ENCODE measurements around the gene ATP2B1.

Gene ATP2B1

DNA sequence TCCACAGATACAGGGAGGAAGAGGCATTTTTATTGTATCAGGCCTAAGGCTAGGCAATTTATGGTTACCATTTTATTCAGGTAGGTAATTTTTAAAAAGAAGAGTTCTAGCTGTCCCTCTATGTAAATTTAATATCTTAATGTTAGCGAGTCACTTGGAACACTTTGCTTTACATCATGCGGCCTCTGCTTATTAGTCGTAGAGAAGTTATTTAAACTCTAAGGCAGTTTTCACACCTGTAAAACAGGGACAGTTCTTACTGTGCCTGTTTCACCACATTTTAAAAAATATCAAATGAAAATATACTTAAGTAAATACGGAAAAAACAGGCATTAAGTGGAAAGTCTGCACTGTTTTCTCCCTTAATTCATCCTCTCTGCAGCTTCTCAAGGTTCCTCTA lies 111.4 kb downstream of the ATP2B1 start:
- H3K9me3 ChIP-seq (ENCODE audit: control insufficient read depth, low read length) = no peaks in the 10 kb centered on the region
- no peaks in the 10 kb centered on the region for H3K36me3 ChIP-seq (ENCODE audit: control insufficient read depth, insufficient read depth, low read length)
- H3K4me3 ChIP-seq (ENCODE audit: low read length) = no peak overlapping the region
- H3K27me3 ChIP-seq (ENCODE audit: control insufficient read depth, insufficient read depth, low read length) = no peaks in the 10 kb centered on the region
- no peak overlapping the region for H3K9ac ChIP-seq (ENCODE audit: low read length)
- H3K4me1 ChIP-seq (ENCODE audit: control insufficient read depth, insufficient read depth, low read length) = no peaks in the 10 kb centered on the region

DNA sequence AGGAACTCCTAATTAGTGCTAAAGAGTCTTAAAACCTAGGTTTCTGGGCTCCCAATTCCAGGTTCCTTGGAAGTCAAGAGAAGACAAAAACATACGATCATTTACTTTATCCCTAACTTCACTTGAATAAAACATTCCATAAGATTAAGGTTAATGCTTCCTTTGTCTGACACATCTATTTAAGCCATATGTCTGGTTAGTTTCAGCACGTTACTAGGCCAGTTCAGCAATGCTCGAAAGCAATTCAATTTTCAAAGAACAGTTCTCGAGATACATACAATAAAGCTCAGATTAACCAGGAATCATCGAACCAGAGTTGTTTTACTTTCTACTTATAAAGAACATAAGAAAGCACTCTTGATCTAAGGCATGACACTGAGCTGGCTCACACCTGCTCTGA lies 114.8 kb downstream of the ATP2B1 start:
- H3K36me3 ChIP-seq (ENCODE audit: control insufficient read depth, insufficient read depth, low read length) = peaks cover 4% of the 10 kb centered on the region
- no peak overlapping the region for H3K9ac ChIP-seq (ENCODE audit: low read length)

DNA sequence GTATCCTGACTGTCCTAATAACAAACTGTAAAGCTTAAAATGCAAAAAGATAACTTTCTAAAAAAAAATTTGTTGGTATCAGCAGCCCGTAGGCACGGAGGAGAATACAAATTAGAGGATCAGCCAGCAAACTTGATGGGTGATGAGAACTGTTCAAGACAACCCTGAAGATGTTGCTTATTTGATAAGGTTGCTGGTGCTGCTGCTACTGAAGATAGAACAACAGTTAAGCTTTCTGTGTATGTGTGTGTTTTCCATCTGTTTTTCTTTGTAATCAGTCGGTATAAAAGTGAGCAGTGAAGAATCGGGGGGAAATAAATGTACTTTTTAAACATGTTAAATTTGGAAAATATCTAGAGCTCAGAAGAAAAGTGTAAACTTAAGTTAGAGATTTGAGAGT lies 115.4 kb downstream of the ATP2B1 start:
- no peaks in the 10 kb centered on the region for H3K4me1 ChIP-seq (ENCODE audit: control insufficient read depth, insufficient read depth, low read length)
- H3K4me3 ChIP-seq (ENCODE audit: low read length) = no peak overlapping the region
- H3K36me3 ChIP-seq (ENCODE audit: control insufficient read depth, insufficient read depth, low read length) = peaks cover 4% of the 10 kb centered on the region
- H3K9ac ChIP-seq (ENCODE audit: low read length) = no peak overlapping the region
- no peaks in the 10 kb centered on the region for H3K9me3 ChIP-seq (ENCODE audit: control insufficient read depth, low read length)
- no peaks in the 10 kb centered on the region for H3K27me3 ChIP-seq (ENCODE audit: control insufficient read depth, insufficient read depth, low read length)

More for the DNA sequence above, 114.8 kb downstream of the ATP2B1 start:
- Histone ChIP-seq H3K9me3 (ENCODE audit: control insufficient read depth, low read length) (no peaks in the 10 kb centered on the region), H3K4me3 (ENCODE audit: low read length) (no peak overlapping the region), H3K4me1 (ENCODE audit: control insufficient read depth, insufficient read depth, low read length) (no peaks in the 10 kb centered on the region), H3K27me3 (ENCODE audit: control insufficient read depth, insufficient read depth, low read length) (no peaks in the 10 kb centered on the region)

DNA sequence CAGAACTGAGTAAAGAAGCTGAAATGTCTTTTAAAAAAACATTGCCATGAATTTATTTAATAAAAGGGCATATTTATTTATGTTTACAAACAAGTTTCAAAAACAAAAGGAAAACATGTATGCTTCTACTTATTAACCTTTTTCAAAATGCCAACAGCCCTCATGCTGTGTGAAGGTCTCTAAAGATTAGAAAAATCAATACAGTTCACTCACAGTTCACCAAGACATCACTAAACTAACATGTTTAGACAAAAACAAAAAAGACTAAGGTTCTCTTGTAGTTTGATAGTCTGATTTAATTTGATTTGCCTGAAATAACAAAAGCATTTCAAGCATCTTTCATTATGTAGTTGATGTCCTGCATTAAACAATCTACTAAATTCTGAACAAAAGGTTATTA lies 118.9 kb downstream of the ATP2B1 start:
- Histone ChIP-seq H3K36me3 (ENCODE audit: control insufficient read depth, insufficient read depth, low read length) (peaks cover 4% of the 10 kb centered on the region), H3K27me3 (ENCODE audit: control insufficient read depth, insufficient read depth, low read length) (no peaks in the 10 kb centered on the region), H3K9me3 (ENCODE audit: control insufficient read depth, low read length) (no peaks in the 10 kb centered on the region), H3K4me3 (ENCODE audit: low read length) (no peak overlapping the region), H3K9ac (ENCODE audit: low read length) (no peak overlapping the region), H3K4me1 (ENCODE audit: control insufficient read depth, insufficient read depth, low read length) (no peaks in the 10 kb centered on the region)

DNA sequence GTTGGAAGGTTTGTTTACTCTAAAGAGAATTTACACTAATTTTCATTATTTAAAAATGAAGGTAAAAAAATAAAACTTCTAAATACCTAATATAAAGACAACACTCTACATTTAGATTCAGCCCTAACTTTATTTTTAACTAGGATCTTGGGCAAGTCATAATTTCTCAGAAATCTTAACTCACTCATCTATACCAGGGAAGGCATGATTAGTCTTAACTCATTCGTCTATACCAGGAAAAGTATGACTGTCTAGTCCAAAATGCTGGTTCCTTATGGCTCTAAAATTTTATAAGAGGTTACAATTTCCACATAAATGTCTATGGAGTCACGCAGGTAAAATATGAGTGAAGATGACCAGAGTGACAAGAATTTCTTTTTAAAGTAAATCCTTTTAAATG lies 130.1 kb downstream of the ATP2B1 start:
- no peaks in the 10 kb centered on the region for H3K27me3 ChIP-seq (ENCODE audit: control insufficient read depth, insufficient read depth, low read length)
- no peaks in the 10 kb centered on the region for H3K9me3 ChIP-seq (ENCODE audit: control insufficient read depth, low read length)
- no peaks in the 10 kb centered on the region for H3K4me1 ChIP-seq (ENCODE audit: control insufficient read depth, insufficient read depth, low read length)
- H3K36me3 ChIP-seq (ENCODE audit: control insufficient read depth, insufficient read depth, low read length) = no peaks in the 10 kb centered on the region
- H3K4me3 ChIP-seq (ENCODE audit: low read length) = no peak overlapping the region
- H3K9ac ChIP-seq (ENCODE audit: low read length) = no peak overlapping the region

DNA sequence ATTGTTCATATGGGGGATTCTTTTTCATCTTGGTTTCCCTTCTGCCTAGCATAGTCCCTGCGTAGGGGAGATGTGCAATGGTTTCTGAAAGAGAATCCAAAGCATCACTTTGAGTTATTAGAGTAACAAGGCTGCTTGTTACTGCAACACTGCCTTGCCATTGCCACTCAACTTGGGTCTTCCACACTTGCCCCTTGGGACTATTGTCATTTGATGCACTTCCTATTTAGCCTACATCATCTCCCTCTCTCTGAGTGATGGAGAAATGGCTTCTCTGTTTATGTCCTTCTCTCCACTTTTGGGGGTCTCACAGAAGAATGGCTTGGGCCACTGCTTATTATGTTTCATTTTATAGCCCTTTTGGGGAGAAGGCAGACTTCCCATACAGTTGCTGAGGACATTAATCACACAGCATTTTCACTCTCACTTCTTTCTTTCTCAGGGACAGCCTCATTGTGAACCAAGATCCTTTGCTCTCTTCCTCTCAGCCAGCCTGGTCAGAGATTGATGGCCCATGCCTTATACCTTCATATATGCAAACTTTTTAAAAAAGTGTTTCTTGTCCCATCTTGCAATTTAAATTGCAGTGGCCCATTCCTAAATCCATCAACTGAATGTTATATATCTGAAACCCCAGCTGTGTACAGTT lies 131.9 kb downstream of the ATP2B1 start:
- Histone ChIP-seq H3K36me3 (ENCODE audit: control insufficient read depth, insufficient read depth, low read length) (no peaks in the 10 kb centered on the region), H3K9ac (ENCODE audit: low read length) (no peak overlapping the region), H3K27me3 (ENCODE audit: control insufficient read depth, insufficient read depth, low read length) (no peaks in the 10 kb centered on the region), H3K9me3 (ENCODE audit: control insufficient read depth, low read length) (no peaks in the 10 kb centered on the region), H3K4me3 (ENCODE audit: low read length) (no peak overlapping the region), H3K4me1 (ENCODE audit: control insufficient read depth, insufficient read depth, low read length) (no peaks in the 10 kb centered on the region)

DNA sequence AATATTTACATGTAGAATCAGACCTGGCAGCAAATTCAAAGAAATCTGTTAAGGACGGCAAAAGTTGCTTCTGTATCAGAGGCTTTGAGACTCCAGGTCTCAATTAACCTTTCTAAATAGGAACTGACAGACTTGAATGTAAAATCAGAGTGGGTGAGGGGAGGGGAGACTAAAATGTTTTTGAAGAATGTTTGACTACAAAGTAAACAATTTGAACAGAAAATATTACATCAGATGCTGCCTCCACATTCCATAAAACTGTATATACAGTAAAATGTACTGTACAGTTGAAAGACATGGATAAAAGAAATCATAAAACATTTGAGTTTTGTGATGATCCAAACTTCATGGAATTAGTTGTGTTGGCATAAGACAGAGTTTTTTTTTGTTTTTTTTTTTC lies 133.3 kb downstream of the ATP2B1 start:
- Histone ChIP-seq H3K9me3 (ENCODE audit: control insufficient read depth, low read length) (no peaks in the 10 kb centered on the region), H3K36me3 (ENCODE audit: control insufficient read depth, insufficient read depth, low read length) (no peaks in the 10 kb centered on the region), H3K9ac (ENCODE audit: low read length) (no peak overlapping the region), H3K27me3 (ENCODE audit: control insufficient read depth, insufficient read depth, low read length) (no peaks in the 10 kb centered on the region), H3K4me3 (ENCODE audit: low read length) (no peak overlapping the region), H3K4me1 (ENCODE audit: control insufficient read depth, insufficient read depth, low read length) (no peaks in the 10 kb centered on the region)

DNA sequence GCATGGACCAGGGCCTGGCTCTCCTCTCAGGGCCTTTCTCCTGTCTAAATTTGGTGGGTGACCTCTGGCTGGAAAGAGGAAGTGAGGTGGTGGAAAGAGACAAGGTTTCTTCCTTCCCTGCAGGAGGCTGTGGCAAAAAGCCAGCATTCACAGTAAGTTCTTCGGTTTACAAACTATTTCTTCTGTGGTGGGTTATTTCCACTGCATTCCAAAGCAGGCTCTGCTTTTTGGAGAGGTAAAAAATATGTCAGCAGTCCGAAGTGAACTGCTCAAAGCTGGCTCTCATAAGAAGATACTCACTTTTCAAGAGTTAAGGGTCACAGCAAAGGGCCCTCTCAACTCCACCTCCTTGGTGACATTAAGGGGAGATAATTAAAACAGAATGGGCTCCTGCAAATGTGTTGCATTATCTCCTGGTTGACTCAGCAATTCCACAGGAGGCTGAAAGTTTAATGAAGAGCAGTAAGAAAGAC lies 133.9 kb downstream of the ATP2B1 start:
- H3K4me3 ChIP-seq (ENCODE audit: low read length) = no peak overlapping the region
- H3K9me3 ChIP-seq (ENCODE audit: control insufficient read depth, low read length) = no peaks in the 10 kb centered on the region
- H3K27me3 ChIP-seq (ENCODE audit: control insufficient read depth, insufficient read depth, low read length) = no peaks in the 10 kb centered on the region
- no peaks in the 10 kb centered on the region for H3K36me3 ChIP-seq (ENCODE audit: control insufficient read depth, insufficient read depth, low read length)
- no peak overlapping the region for H3K9ac ChIP-seq (ENCODE audit: low read length)
- H3K4me1 ChIP-seq (ENCODE audit: control insufficient read depth, insufficient read depth, low read length) = no peaks in the 10 kb centered on the region

DNA sequence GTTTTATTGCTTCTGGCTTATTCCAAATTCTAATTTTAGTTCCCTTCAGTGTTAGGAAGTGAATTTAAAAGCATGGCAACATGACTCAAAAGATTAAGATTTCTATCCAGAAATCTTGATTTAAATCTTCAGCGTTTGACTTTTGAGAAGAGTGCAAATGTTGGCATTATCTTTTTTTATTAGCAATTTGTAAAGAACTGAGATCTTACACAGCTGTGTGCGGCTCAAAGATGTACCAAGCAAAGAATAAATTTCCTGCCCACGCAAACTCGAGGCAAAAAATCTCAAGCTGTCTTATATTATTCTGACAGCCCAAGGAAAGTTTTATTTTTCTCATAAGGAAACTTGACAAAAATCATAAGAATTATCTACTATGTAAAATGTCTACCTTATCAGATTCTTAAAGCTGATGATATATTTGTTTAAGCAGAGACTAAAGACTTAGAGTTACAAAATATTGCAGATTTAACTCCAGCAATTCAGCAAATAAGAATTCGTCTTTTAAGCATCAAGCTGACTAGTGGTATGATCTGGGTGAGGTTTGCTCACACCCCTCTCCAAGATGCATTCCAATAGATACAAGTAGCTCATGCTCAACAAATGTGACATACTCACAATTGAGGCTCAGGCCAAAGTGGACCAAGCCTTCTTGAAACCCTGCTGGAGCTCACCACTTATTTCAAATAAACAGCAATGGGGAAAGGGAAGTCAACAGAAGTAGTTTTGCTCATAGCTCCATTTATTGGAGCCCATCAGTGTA lies 135.4 kb downstream of the ATP2B1 start:
- H3K4me3 ChIP-seq (ENCODE audit: low read length) = no peak overlapping the region
- H3K9ac ChIP-seq (ENCODE audit: low read length) = no peak overlapping the region
- H3K9me3 ChIP-seq (ENCODE audit: control insufficient read depth, low read length) = no peaks in the 10 kb centered on the region
- no peaks in the 10 kb centered on the region for H3K36me3 ChIP-seq (ENCODE audit: control insufficient read depth, insufficient read depth, low read length)
- no peaks in the 10 kb centered on the region for H3K27me3 ChIP-seq (ENCODE audit: control insufficient read depth, insufficient read depth, low read length)
- no peaks in the 10 kb centered on the region for H3K4me1 ChIP-seq (ENCODE audit: control insufficient read depth, insufficient read depth, low read length)

DNA sequence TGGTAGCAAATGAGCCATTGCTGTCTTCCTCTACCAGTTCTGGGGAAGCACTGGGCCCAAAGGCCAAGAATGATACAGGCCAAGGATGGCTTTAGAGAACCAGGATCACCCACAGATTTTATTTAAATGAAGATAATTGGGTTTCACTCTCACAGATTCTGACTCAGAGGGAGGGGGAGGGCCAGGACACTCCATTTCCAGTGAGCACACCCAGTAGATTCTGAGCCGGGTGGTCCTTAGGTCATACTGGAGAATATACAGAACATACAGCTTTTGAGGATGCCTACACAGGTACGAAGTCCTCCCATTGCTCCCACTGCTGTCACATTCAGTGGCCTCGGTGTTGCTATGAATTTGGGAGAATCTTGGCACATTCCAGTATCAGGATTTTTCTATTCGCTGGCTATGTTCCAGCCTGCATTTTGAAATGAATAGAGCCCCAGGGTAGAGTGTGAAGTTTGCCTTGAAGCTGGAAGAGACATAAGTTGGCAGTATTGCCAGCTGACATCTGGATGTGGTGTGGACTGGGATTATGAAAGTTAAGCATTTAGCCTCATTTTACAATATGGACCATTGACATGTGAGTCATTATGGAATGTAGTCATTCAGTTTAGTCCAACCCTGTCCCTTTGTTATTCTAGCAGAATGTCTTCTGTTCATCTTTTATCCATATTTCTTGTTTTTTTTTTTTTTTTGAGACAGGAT lies 137.0 kb downstream of the ATP2B1 start:
- no peak overlapping the region for H3K9ac ChIP-seq (ENCODE audit: low read length)
- no peak overlapping the region for H3K4me3 ChIP-seq (ENCODE audit: low read length)
- H3K4me1 ChIP-seq (ENCODE audit: control insufficient read depth, insufficient read depth, low read length) = no peaks in the 10 kb centered on the region
- no peaks in the 10 kb centered on the region for H3K9me3 ChIP-seq (ENCODE audit: control insufficient read depth, low read length)
- no peaks in the 10 kb centered on the region for H3K27me3 ChIP-seq (ENCODE audit: control insufficient read depth, insufficient read depth, low read length)
- H3K36me3 ChIP-seq (ENCODE audit: control insufficient read depth, insufficient read depth, low read length) = no peaks in the 10 kb centered on the region

DNA sequence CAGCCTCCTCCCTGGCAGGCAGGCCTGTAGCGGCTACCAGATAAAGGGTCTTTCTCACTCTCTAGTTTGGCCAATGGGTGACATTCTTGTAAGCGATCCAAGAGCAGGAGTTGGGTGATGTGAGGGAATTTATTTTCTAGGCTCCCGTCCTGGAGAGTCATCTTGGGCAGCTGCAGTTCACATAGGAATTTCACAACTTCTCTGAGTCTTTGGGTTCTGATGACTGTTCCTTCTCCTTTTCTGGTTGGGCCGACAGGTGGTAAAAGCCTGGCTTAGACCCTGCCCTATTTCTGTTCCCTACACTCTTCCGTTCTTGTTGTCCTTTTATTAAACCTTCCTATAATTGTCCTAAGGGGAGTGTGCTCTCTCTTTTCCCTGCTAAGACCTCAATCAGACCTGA lies 140.2 kb downstream of the ATP2B1 start:
- H3K36me3 ChIP-seq (ENCODE audit: control insufficient read depth, insufficient read depth, low read length) = no peaks in the 10 kb centered on the region
- no peak overlapping the region for H3K4me3 ChIP-seq (ENCODE audit: low read length)
- no peaks in the 10 kb centered on the region for H3K4me1 ChIP-seq (ENCODE audit: control insufficient read depth, insufficient read depth, low read length)

DNA sequence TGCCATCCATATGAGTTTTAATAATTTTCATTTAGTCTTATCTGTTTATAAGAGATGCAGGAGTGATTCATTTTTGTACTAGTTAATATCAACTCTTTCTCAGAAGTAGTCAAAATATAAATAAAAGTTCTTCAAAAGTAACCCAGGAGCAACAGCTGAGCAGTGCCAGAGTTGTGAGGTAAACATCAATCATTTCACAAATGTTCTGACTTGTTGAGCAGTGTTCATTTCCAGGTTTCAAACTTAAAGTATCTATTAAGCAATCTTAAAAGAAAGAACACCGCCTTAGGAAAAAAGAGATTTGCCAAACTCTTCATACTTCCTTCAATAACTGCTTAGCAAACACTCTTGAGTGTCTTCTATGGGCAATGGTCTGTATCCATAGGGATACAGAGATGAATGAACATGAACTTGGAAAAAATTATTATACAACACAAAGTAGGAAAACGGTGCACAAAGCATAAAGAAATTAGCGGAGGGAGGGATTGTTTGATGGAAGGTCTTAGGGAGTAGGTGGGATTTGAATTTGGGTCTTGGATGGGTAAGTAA lies 140.9 kb downstream of the ATP2B1 start:
- Histone ChIP-seq H3K4me1 (ENCODE audit: control insufficient read depth, insufficient read depth, low read length) (no peaks in the 10 kb centered on the region), H3K27me3 (ENCODE audit: control insufficient read depth, insufficient read depth, low read length) (no peaks in the 10 kb centered on the region), H3K9me3 (ENCODE audit: control insufficient read depth, low read length) (no peaks in the 10 kb centered on the region), H3K4me3 (ENCODE audit: low read length) (no peak overlapping the region), H3K9ac (ENCODE audit: low read length) (no peak overlapping the region), H3K36me3 (ENCODE audit: control insufficient read depth, insufficient read depth, low read length) (no peaks in the 10 kb centered on the region)

More for the DNA sequence above, 140.2 kb downstream of the ATP2B1 start:
- no peaks in the 10 kb centered on the region for H3K9me3 ChIP-seq (ENCODE audit: control insufficient read depth, low read length)
- no peaks in the 10 kb centered on the region for H3K27me3 ChIP-seq (ENCODE audit: control insufficient read depth, insufficient read depth, low read length)
- no peak overlapping the region for H3K9ac ChIP-seq (ENCODE audit: low read length)

All from mucosa of stomach (tissue), 1 donor.